ENCODE data around the gene ARHGEF38.

ARHGEF38 gene

DNA sequence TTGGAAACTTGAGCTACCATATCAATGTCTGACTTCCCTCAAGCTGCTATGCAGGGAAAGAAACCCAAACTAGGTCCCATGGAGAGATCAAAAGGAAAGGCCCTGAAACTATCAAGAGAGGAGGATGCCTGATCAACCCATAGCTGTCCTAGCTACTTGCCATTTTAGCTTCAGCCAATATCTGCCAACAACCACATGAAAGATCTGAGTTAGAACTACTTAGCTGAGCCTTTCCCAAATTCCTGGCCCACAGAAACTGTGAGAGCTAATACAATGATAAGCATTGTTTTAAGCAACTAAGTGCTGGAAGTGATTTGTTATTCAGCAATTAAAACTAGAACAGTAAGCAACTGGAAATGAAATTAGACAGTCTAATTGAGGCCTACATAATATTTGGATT, 6.3 kb upstream of the ARHGEF38 start (continued):
- TF ChIP-seq SP7 (tag by site-specific recombination; IDR thresholded peaks at IDR 0.05) (no peak), TCF7L2 (IDR thresholded peaks at IDR 0.05; ENCODE audit: borderline replicate concordance, low read depth, low read length) (no peak), ZNF677 (tag by site-specific recombination; IDR thresholded peaks at IDR 0.05) (no peak), ZNF510 (tag by site-specific recombination; IDR thresholded peaks at IDR 0.05; ENCODE audit: insufficient replicate concordance) (no peak), ZXDB (tag by site-specific recombination; IDR thresholded peaks at IDR 0.05) (no peak), ZNF223 (tag by site-specific recombination; IDR thresholded peaks at IDR 0.05) (no peak), EGR2 (tag by site-specific recombination; IDR thresholded peaks at IDR 0.05; ENCODE audit: low read depth) (no peak), OVOL3 (tag by site-specific recombination; IDR thresholded peaks at IDR 0.05) (no peak), TRIM28 (IDR thresholded peaks at IDR 0.05; ENCODE audit: borderline replicate concordance, low read length) (no peak)
- TF ChIP-seq, protein P1, sequence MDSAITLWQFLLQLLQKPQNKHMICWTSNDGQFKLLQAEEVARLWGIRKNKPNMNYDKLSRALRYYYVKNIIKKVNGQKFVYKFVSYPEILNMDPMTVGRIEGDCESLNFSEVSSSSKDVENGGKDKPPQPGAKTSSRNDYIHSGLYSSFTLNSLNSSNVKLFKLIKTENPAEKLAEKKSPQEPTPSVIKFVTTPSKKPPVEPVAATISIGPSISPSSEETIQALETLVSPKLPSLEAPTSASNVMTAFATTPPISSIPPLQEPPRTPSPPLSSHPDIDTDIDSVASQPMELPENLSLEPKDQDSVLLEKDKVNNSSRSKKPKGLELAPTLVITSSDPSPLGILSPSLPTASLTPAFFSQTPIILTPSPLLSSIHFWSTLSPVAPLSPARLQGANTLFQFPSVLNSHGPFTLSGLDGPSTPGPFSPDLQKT (IDR thresholded peaks at IDR 0.05; ENCODE audit: borderline replicate concordance, low read depth, low read length), result no peak

DNA sequence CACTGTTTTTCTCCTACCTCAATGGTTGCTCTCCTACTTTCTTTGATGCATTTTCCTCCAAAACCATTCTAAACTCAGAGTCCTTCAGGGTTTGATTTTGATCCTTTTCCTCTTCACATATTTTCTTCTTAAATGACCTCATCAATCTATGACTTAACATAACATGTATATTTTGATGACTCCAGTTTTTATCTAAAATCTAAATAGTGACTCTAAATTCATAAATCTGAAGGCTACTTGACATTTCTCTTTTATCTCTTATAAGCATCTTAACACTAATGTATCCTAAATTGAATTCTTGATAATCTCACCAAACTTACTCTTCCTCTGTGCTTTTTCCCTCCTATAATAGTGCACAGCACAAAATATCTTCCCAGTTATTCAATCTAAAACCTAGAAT, 4.7 kb upstream of the ARHGEF38 start:
- ChIA-PET POLR2A (no interaction called here), CTCF (no interaction called here)
- no peaks in the 10 kb centered on the region for H3K36me3 ChIP-seq (ENCODE audit: control insufficient read depth in 2 of 2, insufficient read depth in 1 of 2, low read length in 2 of 2)
- no peak overlapping the region for H3K27ac ChIP-seq (ENCODE audit: extremely low read depth, low read depth, low read length)
- H3K9me3 ChIP-seq (ENCODE audit: control insufficient read depth, insufficient read depth, low read depth, low read length), result no peaks in the 10 kb centered on the region
- no peak overlapping the region for H3K4me3 ChIP-seq (ENCODE audit: low read depth, low read length)
- TF ChIP-seq ZNF777 (tag by site-specific recombination; IDR thresholded peaks at IDR 0.05; ENCODE audit: borderline replicate concordance), result no peak
- no peak for TF ChIP-seq ZNF311 (tag by site-specific recombination; IDR thresholded peaks at IDR 0.05; ENCODE audit: borderline replicate concordance)
- TF ChIP-seq ZNF2 (tag by site-specific recombination; IDR thresholded peaks at IDR 0.05), result no peak
- no peak for TF ChIP-seq ZNF214 (tag by site-specific recombination; IDR thresholded peaks at IDR 0.05; ENCODE audit: borderline replicate concordance)
- no peak for TF ChIP-seq ZNF521 (tag by site-specific recombination; IDR thresholded peaks at IDR 0.05)
- H3K4me1 ChIP-seq (ENCODE audit: control insufficient read depth, insufficient read depth, low read length), result peaks cover 2% of the 10 kb centered on the region; the same call in 1 of the 2 replicates

DNA sequence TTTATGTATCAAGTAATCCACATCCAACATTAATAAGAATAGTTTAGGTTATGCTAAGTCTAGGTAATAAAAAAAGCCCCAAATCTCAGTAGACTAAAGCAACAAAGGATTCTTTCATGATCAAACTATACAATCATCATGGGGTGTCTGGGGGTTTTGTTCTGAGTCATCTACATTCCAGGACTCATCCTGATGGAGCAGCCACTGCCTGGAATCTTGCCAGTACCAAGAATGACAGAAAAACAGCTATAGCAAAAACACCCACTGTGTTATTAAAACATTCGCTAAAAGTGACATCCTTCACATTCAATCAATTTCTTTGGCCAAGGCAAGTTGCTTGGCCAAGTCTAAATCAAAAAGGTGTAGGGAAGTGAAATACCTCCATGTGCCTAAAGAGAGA, 3.9 kb upstream of the ARHGEF38 start:
- POLR2A ChIA-PET, result no interaction called here
- peaks cover 2% of the 10 kb centered on the region; the same call in 1 of the 2 replicates for H3K4me1 ChIP-seq (ENCODE audit: control insufficient read depth, insufficient read depth, low read length)
- no peak overlapping the region for H3K27ac ChIP-seq (ENCODE audit: extremely low read depth, low read depth, low read length)
- TF ChIP-seq ZNF132 (tag by site-specific recombination; IDR thresholded peaks at IDR 0.05; ENCODE audit: borderline replicate concordance), result no peak
- no peak for TF ChIP-seq ZNF391 (tag by site-specific recombination; IDR thresholded peaks at IDR 0.05; ENCODE audit: borderline replicate concordance, low read depth)
- TF ChIP-seq ZNF747 (tag by site-specific recombination; IDR thresholded peaks at IDR 0.05), result no peak
- TF ChIP-seq, protein P2, sequence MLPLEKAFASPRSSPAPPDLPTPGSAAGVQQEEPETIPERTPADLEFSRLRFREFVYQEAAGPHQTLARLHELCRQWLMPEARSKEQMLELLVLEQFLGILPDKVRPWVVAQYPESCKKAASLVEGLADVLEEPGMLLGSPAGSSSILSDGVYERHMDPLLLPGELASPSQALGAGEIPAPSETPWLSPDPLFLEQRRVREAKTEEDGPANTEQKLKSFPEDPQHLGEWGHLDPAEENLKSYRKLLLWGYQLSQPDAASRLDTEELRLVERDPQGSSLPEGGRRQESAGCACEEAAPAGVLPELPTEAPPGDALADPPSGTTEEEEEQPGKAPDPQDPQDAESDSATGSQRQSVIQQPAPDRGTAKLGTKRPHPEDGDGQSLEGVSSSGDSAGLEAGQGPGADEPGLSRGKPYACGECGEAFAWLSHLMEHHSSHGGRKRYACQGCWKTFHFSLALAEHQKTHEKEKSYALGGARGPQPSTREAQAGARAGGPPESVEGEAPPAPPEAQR (tag by site-specific recombination; IDR thresholded peaks at IDR 0.05), result no peak
- TF ChIP-seq ZNF138 (tag by site-specific recombination; IDR thresholded peaks at IDR 0.05; ENCODE audit: borderline replicate concordance), result no peak
- no peak for TF ChIP-seq GFI1B (tag by site-specific recombination; IDR thresholded peaks at IDR 0.05)
- no peak for TF ChIP-seq ZBTB8A (tag by site-specific recombination; IDR thresholded peaks at IDR 0.05)
- no peak for TF ChIP-seq ZFP69B (tag by site-specific recombination; IDR thresholded peaks at IDR 0.05)
- no peak for TF ChIP-seq GLI4 (tag by site-specific recombination; IDR thresholded peaks at IDR 0.05)
- no peak for TF ChIP-seq SP7 (tag by site-specific recombination; IDR thresholded peaks at IDR 0.05)
- TF ChIP-seq TRIM28 (IDR thresholded peaks at IDR 0.05; ENCODE audit: borderline replicate concordance, low read length), result no peak
- TF ChIP-seq ZFHX2 (tag by site-specific recombination; conservative IDR thresholded peaks at IDR 0.05), result no peak
- TF ChIP-seq, protein P3, sequence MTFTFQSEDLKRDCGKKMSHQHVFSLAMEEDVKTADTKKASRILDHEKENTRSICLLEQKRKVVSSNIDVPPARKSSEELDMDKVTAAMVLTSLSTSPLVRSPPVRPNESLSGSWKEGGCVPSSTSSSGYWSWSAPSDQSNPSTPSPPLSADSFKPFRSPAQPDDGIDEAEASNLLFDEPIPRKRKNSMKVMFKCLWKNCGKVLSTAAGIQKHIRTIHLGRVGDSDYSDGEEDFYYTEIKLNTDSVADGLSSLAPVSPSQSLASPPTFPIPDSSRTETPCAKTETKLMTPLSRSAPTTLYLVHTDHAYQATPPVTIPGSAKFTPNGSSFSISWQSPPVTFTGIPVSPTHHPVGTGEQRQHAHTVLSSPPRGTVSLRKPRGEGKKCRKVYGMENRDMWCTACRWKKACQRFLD (tag by site-specific recombination; IDR thresholded peaks at IDR 0.05), result no peak
- TF ChIP-seq ZFP3 (tag by site-specific recombination; IDR thresholded peaks at IDR 0.05; ENCODE audit: low read depth), result no peak
- TF ChIP-seq ZNF202 (tag by site-specific recombination; IDR thresholded peaks at IDR 0.05; ENCODE audit: borderline replicate concordance), result no peak
- TF ChIP-seq ZNF423 (tag by site-specific recombination; IDR thresholded peaks at IDR 0.05), result no peak
- TF ChIP-seq, protein P4, sequence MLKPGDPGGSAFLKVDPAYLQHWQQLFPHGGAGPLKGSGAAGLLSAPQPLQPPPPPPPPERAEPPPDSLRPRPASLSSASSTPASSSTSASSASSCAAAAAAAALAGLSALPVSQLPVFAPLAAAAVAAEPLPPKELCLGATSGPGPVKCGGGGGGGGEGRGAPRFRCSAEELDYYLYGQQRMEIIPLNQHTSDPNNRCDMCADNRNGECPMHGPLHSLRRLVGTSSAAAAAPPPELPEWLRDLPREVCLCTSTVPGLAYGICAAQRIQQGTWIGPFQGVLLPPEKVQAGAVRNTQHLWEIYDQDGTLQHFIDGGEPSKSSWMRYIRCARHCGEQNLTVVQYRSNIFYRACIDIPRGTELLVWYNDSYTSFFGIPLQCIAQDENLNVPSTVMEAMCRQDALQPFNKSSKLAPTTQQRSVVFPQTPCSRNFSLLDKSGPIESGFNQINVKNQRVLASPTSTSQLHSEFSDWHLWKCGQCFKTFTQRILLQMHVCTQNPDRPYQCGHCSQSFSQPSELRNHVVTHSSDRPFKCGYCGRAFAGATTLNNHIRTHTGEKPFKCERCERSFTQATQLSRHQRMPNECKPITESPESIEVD (tag by site-specific recombination; IDR thresholded peaks at IDR 0.05), result no peak
- TF ChIP-seq ZNF221 (tag by site-specific recombination; IDR thresholded peaks at IDR 0.05; ENCODE audit: borderline replicate concordance), result no peak

More for the DNA sequence above, 3.9 kb upstream of the ARHGEF38 start:
- no peak overlapping the region for H3K4me3 ChIP-seq (ENCODE audit: low read depth, low read length)
- CTCF ChIA-PET, result no interaction called here
- H3K36me3 ChIP-seq (ENCODE audit: control insufficient read depth in 2 of 2, insufficient read depth in 1 of 2, low read length in 2 of 2), result no peaks in the 10 kb centered on the region
- no peaks in the 10 kb centered on the region for H3K9me3 ChIP-seq (ENCODE audit: control insufficient read depth, insufficient read depth, low read depth, low read length)

All from HEK293 (cell line).